Neuron (in vitro differentiated cells): ENCODE data around the gene ARCN1.

Experiments used
- H2AFZ ChIP-seq: one replicate; pipeline ENCODE4 v1.6.1; 2013; ENCODE audit warnings: low read depth, mild to moderate bottlenecking, inconsistent platforms, low read length, moderate library complexity
- H3K27me3 ChIP-seq: one replicate; pipeline ENCODE4 v1.6.1; 2013; ENCODE audit warnings: low read length; ENCODE audit not compliant: insufficient read depth
- H3K36me3 ChIP-seq: one replicate; pipeline ENCODE4 v1.6.1; 2013; ENCODE audit warnings: low read length; ENCODE audit not compliant: insufficient read depth
- H3K4me1 ChIP-seq: one replicate; pipeline ENCODE4 v1.6.1; 2013; ENCODE audit warnings: low read length; ENCODE audit not compliant: insufficient read depth
- H3K4me3 ChIP-seq: 2 replicates; pipeline ENCODE4 v1.5.1; 2013; ENCODE audit warnings: mild to moderate bottlenecking, low read length, moderate library complexity
- H3K9me3 ChIP-seq: one replicate; pipeline ENCODE4 v1.6.1; 2013; ENCODE audit warnings: low read length

Gene ARCN1

DNA sequence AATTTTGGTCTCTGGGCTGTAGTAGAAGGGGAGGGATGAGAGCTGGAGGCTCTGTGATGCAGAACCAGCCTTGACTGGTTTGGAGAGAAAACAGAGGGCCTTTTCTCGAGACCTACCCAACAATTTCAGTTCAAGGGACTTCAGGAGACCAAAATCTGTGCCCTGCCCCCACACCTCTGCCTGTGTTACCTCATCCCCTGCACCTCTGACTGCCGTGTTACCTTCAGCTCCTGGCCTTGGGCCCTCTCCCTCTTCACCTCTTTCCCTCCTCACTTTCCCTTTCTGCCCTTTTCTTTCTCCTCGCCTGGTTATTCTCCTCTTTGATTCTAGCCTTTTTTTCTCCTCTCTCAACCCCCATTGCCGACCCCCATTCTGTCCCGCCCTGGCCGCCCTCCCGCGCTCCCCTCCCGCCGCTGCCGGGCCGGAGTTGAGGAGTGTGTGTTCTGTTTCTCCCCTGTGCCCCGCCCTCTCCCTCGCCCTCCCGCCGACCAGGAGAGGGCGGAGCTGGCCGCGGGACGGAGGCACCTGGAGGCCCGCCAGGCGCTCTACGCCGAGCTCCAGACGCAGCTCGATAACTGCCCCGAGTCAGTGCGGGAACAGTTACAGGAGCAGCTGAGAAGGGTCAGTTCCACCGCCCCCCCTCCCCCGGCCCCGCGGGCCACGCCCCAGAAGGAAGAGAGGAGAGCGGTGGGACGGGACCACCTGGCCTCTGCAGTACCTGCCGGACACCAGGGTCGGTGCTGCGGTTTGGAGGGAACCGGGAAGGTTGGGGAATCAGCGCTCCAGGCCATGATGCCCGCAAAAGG, 62.4 kb downstream of the ARCN1 start:
- Histone ChIP-seq H3K4me3 (no peak overlapping the region), H3K36me3 (peaks cover 83% of the 10 kb centered on the region), H2AFZ (no peak overlapping the region), H3K4me1 (no peaks in the 10 kb centered on the region), H3K27me3 (no peaks in the 10 kb centered on the region), H3K9me3 (no peaks in the 10 kb centered on the region)

DNA sequence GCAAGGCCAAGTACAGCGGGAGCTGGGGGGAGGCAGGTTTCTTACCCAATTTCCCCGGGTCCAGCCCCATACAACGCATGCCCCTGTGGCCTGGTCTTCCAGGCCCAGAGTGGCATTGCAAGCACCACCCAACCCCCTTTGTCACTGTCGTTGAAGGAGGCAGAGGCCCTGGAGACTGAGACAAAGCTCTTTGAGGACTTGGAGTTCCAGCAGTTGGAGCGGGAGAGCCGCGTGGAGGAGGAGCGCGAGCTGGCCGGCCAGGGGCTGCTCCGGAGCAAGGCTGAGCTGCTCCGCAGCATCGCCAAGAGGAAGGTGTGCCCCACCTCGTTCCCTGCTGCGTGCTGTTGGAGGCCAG, 63.0 kb downstream of the ARCN1 start:
- no peaks in the 10 kb centered on the region for H3K9me3 ChIP-seq
- peaks cover 83% of the 10 kb centered on the region for H3K36me3 ChIP-seq
- H3K4me1 ChIP-seq = no peaks in the 10 kb centered on the region
- no peaks in the 10 kb centered on the region for H3K27me3 ChIP-seq
- no peak overlapping the region for H2AFZ ChIP-seq
- H3K4me3 ChIP-seq = no peak overlapping the region

DNA sequence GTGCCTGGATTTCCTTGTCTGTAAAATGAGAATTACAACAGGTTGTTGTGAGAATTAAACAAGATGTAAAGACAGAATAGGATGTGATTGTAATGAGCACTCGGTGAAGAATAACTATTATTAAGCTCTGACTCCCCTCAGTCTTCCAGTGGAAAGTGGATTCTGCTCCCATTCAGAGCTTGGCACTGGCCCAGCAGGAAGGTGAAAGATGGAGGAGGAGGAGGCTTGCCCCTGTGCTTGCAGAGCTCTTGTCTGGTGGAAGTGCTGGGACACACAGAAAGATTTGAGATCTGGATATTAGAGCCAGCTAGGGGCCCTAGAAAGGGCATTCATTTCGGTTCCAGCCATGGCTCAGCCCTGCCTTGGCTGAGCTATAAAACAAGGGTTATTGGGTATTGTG, 63.4 kb downstream of the ARCN1 start:
- H3K36me3 ChIP-seq = peaks cover 83% of the 10 kb centered on the region
- H3K9me3 ChIP-seq = no peaks in the 10 kb centered on the region
- no peak overlapping the region for H2AFZ ChIP-seq
- H3K4me3 ChIP-seq = no peak overlapping the region
- no peaks in the 10 kb centered on the region for H3K4me1 ChIP-seq
- H3K27me3 ChIP-seq = no peaks in the 10 kb centered on the region

- Histone ChIP-seq H3K36me3 (peaks cover 84% of the 10 kb centered on the region), H3K4me3 (no peak overlapping the region), H2AFZ (no peak overlapping the region), H3K27me3 (no peaks in the 10 kb centered on the region), H3K9me3 (no peaks in the 10 kb centered on the region), H3K4me1 (no peaks in the 10 kb centered on the region)
Measured at GRCh38 chr11:118636569-118637290, 64.5 kb downstream of the ARCN1 start.

- Histone ChIP-seq H3K27me3 (no peaks in the 10 kb centered on the region), H3K4me1 (no peaks in the 10 kb centered on the region), H3K4me3 (no peak overlapping the region), H3K36me3 (peaks cover 85% of the 10 kb centered on the region), H2AFZ (no peak overlapping the region), H3K9me3 (no peaks in the 10 kb centered on the region)
Measured at GRCh38 chr11:118638726-118639125, 66.5 kb downstream of the ARCN1 start.

DNA sequence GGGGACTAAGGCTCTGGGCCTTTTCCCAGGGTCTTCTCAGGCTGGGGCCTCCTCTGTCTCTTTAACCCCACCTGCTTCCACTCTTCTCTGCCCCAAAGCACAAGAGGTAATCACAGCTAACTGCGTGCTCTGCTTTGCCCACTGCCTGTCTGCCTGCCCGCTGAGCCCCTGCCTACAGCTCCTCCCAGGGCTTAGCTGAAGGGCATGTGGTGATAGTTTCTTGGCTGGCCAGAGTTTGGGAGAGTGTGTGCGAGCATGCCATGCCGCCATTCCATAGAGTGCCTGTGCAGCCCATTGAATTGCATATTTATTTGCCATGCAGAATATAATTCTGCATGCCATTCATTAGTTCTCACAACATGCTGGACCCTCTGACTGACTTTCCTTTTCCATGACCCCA, 67.7 kb downstream of the ARCN1 start:
- no peak overlapping the region for H2AFZ ChIP-seq
- H3K4me1 ChIP-seq = no peaks in the 10 kb centered on the region
- no peak overlapping the region for H3K4me3 ChIP-seq
- H3K27me3 ChIP-seq = no peaks in the 10 kb centered on the region
- no peaks in the 10 kb centered on the region for H3K9me3 ChIP-seq
- H3K36me3 ChIP-seq = peaks cover 88% of the 10 kb centered on the region

DNA sequence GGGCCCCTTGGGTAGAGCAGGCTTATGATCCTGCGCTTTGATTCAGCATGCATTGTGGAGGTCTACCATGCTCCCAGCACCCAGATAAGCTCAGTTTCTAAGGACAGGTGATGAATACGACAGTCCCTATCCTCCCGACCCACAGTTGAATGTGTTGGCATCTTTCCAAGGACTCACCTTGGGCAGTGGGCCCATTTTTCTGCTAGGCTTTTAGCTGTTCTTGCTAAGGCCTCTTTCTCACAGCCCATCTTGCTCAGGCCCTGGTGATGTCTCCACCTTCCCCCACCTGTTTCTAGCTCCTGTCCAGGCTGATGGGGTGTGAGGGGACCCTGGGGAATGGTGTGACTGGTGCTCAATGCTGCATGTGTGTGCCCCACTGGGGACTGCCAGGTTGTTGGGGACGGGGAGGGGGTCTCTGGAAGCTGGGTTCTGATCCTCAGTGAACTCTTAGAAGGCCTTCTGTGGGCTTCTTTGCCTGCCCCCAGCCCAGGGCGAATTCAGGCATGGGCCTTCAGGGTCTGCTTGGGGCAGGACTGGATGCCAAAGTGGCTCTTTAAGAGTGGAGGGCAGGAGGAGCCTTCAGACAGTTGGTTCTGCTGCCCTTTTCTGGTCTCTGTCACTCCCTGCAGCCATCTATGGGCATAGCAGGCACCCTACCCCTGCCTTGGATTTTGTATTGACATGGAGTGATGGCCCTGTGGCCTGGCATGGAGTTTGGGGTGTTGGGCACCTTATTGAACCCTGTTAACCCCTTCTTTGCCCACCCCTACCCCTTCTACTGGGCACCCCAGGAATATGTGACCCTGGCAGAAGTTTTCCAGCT, 68.3 kb downstream of the ARCN1 start:
- Histone ChIP-seq H3K4me1 (no peaks in the 10 kb centered on the region), H2AFZ (no peak overlapping the region), H3K9me3 (no peaks in the 10 kb centered on the region), H3K27me3 (no peaks in the 10 kb centered on the region), H3K36me3 (peaks cover 90% of the 10 kb centered on the region), H3K4me3 (no peak overlapping the region)

DNA sequence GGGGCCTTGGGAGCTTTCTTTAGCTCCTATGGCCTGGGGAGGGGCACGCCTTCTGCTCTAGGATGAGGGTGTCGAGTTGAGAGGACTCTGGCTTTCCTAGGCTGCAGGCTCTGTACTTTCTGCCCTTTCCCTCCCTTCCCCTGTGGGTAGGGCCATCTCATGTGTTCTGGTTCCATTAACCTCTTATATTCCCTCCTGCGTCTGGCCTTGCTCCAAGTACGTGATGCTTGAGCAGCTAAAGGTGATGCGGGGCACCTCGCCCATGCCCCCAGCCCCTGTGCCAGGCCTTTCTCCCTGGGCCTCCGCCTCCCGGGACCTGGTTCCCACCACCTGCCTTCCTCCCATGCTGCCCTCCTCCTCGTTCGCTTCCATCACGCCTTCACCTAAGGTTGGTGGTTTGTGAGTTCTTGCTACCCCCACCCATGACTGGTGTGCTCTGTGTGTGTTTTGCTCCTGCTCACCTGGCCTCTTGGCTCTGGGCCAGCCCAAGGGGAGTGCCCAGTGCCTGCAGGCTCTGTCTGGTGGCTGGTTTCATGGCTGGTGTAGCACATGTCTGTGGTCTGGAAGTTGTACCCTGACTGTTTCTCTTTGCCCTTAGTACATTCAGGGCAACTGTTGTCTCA, 69.3 kb downstream of the ARCN1 start:
- Histone ChIP-seq H3K36me3 (peaks cover 86% of the 10 kb centered on the region), H3K4me1 (no peaks in the 10 kb centered on the region), H2AFZ (no peak overlapping the region), H3K4me3 (no peak overlapping the region), H3K27me3 (no peaks in the 10 kb centered on the region), H3K9me3 (no peaks in the 10 kb centered on the region)

GRCh38 chr11:118643142-118643994, 71.2 kb downstream of the ARCN1 start:
- no peaks in the 10 kb centered on the region for H3K27me3 ChIP-seq
- no peak overlapping the region for H3K4me3 ChIP-seq
- H3K4me1 ChIP-seq = no peaks in the 10 kb centered on the region
- no peak overlapping the region for H2AFZ ChIP-seq
- H3K36me3 ChIP-seq = peaks cover 90% of the 10 kb centered on the region
- H3K9me3 ChIP-seq = no peaks in the 10 kb centered on the region

GRCh38 chr11:118643995-118644345, 71.8 kb downstream of the ARCN1 start:
- Histone ChIP-seq H3K36me3 (peaks cover 88% of the 10 kb centered on the region), H3K27me3 (no peaks in the 10 kb centered on the region), H3K4me3 (no peak overlapping the region), H3K9me3 (no peaks in the 10 kb centered on the region), H2AFZ (no peak overlapping the region), H3K4me1 (no peaks in the 10 kb centered on the region)

DNA sequence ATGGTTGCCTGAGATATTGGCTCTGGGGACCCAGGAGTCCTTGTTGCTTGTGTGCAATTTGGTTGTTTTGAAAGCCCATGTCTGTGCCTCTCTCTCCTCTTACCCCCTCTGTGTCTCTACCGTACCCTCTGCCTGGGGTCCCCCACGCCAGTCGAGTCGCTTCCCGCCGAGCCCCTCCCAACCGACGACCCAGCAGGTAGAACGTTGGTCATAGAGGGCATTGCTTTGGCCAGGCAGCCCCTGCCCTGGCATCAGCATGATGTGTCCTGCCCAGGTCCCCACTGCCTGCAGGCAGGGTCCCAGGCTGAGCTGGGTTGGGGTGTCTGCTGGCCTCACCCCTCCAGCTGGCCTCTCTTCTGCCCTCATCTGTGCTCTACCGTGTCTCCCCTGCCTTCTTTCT, 72.3 kb downstream of the ARCN1 start:
- Histone ChIP-seq H2AFZ (no peak overlapping the region), H3K27me3 (no peaks in the 10 kb centered on the region), H3K4me1 (no peaks in the 10 kb centered on the region), H3K4me3 (no peak overlapping the region), H3K9me3 (no peaks in the 10 kb centered on the region), H3K36me3 (peaks cover 87% of the 10 kb centered on the region)

- no peaks in the 10 kb centered on the region for H3K4me1 ChIP-seq
- peaks cover 90% of the 10 kb centered on the region for H3K36me3 ChIP-seq
- no peaks in the 10 kb centered on the region for H3K27me3 ChIP-seq
- H3K9me3 ChIP-seq = no peaks in the 10 kb centered on the region
- no peak overlapping the region for H2AFZ ChIP-seq
- H3K4me3 ChIP-seq = no peak overlapping the region
Measured at GRCh38 chr11:118645066-118645715, 73.0 kb downstream of the ARCN1 start.
